AG04449 (cell line): Measurements from ENCODE around the gene HOXB5.

Experiments used
- CTCF ChIA-PET: fragments of 350-600 bp; formaldehyde crosslinking; extraction: SDS; loops from one replicate; lab custom pipeline; 2021; ENCODE audit warnings: antibody characterized with exemption; lab: Yijun Ruan, JAX
- POLR2A ChIA-PET: fragments of 400-600, 350-600 bp; formaldehyde crosslinking; extraction: SDS; loops from one replicate; lab custom pipeline; 2020; ENCODE audit warnings: antibody characterized with exemption, inconsistent platforms; lab: Yijun Ruan, JAX
- DNase-seq: peaks from one replicate; pipeline ENCODE4 v3.0.0-alpha.2; 2010; ENCODE audit warnings: low read depth, low spot score
- H3K4me3 ChIP-seq: 2 replicates; pipeline ENCODE4 v1.5.1; 2011; ENCODE audit warnings: low read depth, mild to moderate bottlenecking, control low read depth, low read length
- CTCF ChIP-seq: IDR thresholded peaks from one replicate; pipeline ENCODE4 v1.5.1; 2011; ENCODE audit warnings: mild to moderate bottlenecking, moderate library complexity, low read length, control low read depth, inconsistent platforms; ENCODE audit not compliant: insufficient read depth; ENCODE audit errors: missing control alignments

Gene HOXB5

GRCh38 chr17:48633266-48633677 is 39.7 kb upstream of the HOXB5 start:
- DNase-seq: no peak
- ChIA-PET CTCF (interaction anchor here (0.9 to 1.8 kb wide), 2 partner anchors 9 to 11 kb away, joined by 3 to 5 read pairs; no protein-coding TSS in a partner anchor), POLR2A (no interaction called here)
- H3K4me3 ChIP-seq: no peak overlapping the region
- TF ChIP-seq CTCF: no peak

GRCh38 chr17:48632579-48633265 is 39.1 kb upstream of the HOXB5 start:
- no peak overlapping the region for H3K4me3 ChIP-seq
- POLR2A ChIA-PET: no interaction called here
- no peak for DNase-seq
- TF ChIP-seq CTCF: no peak
- CTCF ChIA-PET: interaction anchor here (0.7 to 1.8 kb wide), 6 partner anchors 9 to 158 kb away, joined by 3 to 5 read pairs (median 3); no protein-coding TSS in a partner anchor

DNA sequence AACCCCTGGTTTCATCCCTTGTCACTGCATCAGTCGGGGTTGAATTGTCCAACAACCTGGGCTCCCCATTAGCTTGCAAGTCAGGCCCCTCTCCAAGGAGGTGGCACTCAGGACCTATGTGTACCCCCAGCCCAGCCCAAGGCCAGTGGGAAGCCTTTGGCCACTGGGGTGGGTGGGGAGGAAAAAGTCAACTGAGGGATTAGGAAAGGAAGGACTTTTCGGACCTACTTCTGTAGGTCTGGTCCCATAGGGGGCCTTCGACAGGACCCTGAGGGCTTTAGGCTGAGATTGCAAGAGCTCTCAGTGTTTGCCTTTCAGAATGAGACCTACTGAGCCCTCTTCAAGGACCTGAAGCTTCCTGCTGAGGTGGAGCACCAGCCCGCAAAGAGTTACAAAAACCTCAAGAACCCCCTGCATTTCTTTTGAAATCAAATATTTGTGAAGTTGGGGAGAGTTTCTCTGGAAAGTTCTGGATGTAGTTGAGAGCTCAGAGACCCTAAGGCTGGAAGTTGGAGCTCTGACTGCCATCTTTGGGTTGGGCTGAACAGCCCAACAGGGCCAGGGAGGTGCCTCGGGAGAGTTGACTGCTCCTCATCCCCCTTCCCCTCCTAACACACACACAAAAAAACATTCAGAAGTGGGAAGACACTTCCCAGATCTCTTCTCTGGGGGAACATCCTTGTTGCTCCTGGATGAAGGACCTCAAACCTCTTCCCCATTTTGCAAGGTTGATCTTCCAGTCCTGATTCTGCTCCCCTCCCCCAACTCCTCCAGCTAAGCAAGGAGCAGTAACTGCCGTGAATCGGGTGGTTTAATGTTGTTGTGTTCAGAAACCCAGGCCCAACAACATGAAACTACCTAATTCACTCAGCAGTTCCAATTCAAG is 38.4 kb upstream of the HOXB5 start:
- no peak for DNase-seq
- ChIA-PET CTCF (interaction anchor here (0.7 to 1.8 kb wide), 6 partner anchors 9 to 159 kb away, joined by 3 to 5 read pairs (median 3); no protein-coding TSS in a partner anchor), POLR2A (no interaction called here)
- H3K4me3 ChIP-seq: no peak overlapping the region
- no peak for TF ChIP-seq CTCF

DNA sequence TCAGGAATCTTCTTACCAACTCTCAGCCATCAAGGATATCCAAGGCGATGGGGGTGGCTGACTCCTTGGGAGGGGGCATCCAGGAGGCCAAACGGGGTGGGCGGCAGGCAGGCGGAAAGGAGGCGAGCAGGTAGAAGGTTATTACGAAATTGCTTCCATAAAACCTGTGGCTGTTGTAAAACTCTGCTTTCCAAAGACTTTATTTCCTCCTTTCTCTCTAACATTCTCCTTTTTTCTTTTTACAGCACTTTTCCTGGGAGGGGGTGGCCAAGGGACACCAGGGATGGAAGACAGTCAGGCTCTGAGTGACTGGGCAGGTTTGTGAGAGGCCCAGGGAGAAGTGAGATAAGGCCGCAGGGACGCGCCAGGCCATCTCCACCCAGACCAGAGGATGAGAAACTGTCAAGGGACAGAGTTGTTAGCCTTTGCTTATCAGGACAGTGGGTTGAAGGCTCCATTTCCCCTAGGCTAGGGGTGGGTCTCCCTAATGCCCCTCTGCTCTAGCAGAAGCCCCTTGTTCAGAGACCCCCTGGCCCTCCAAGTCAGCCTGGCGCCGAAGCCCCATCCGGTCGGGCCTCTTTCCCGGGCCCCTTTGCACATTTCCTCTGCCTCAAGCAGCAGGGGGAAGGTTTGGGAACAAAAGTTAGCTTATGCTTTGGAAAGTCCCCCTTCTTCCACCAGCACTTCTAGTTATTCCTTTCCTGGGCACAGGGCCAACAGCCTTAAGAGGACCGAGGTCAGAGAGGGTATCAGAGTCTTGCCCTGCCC is 37.5 kb upstream of the HOXB5 start:
- CTCF ChIA-PET: interaction anchor here (1.2 to 1.8 kb wide), 2 partner anchors 9 kb away, joined by 3 to 5 read pairs; no protein-coding TSS in a partner anchor
- TF ChIP-seq CTCF: no peak
- H3K4me3 ChIP-seq: no peak overlapping the region
- DNase-seq: no peak
- POLR2A ChIA-PET: no interaction called here

GRCh38 chr17:48630009-48630924 is 36.7 kb upstream of the HOXB5 start:
- TF ChIP-seq CTCF: no peak
- no peak for DNase-seq
- ChIA-PET CTCF (interaction anchor here (1.1 to 1.3 kb wide), 3 partner anchors 13 to 336 kb away, joined by 3 to 4 read pairs (median 3); no protein-coding TSS in a partner anchor), POLR2A (no interaction called here)
- H3K4me3 ChIP-seq: no peak overlapping the region
